A549 (cell line): ENCODE results near the gene MAPK8IP3. TPM values are rescaled to one million over a fixed set of nuclear protein-coding genes. Genes with fewer than 3 reads are reported as not detected.

Source experiments
- ATAC-seq, 2 experiments: fragments of 200-7000 bp in 1 of 2; fragments of >200 bp in 1 of 2; cut with Nextera tagmentation in 1 of 2; cut with Tn5 transposase in 1 of 2; 3 replicates each; pipeline versions ENCODE4 v1.8.0 to v1.9.1; 2018 to 2020; ENCODE audit warnings: mild to moderate bottlenecking in 1 of 2, moderate library complexity in 1 of 2
- CTCF ChIA-PET: fragments of 300-600 bp; sonication (Branson Sonifier 250); formaldehyde crosslinking; extraction: SDS; loops from one replicate; lab custom pipeline; 2021; ENCODE audit warnings: antibody characterized with exemption, inconsistent platforms; lab: Yijun Ruan, JAX
- POLR2A ChIA-PET: fragments of 350-600 bp; formaldehyde crosslinking; extraction: SDS; loops from one replicate; lab custom pipeline; 2021; ENCODE audit warnings: antibody characterized with exemption, inconsistent platforms; lab: Yijun Ruan, JAX
- DNase-seq, 2 experiments: peaks; one replicate each; pipeline versions ENCODE4 v3.0.0 to v3.0.0-alpha.2; 2011 to 2016; ENCODE audit warnings: low read depth in 1 of 2, low spot score in 1 of 2
- FAIRE-seq: peaks from 2 replicates; lab custom pipeline; 2011; peaks lifted over from hg19 to GRCh38; lab: Jason Lieb, UNC
- H3K27ac ChIP-seq, 2 experiments: fragments of >200 bp; sonication (Bioruptor Twin); formaldehyde crosslinking; 3 replicates each; pipeline ENCODE4 v1.5.1; 2016 to 2017
- H3K4me1 ChIP-seq: fragments of >200 bp; sonication (Bioruptor Twin); formaldehyde crosslinking; 3 replicates; pipeline ENCODE4 v1.6.1; 2016
- H3K4me2 ChIP-seq: fragments of >200 bp; sonication (Bioruptor Twin); formaldehyde crosslinking; 3 replicates; pipeline ENCODE4 v1.6.1; 2016
- H3K4me3 ChIP-seq: fragments of >200 bp; sonication (Bioruptor Twin); formaldehyde crosslinking; 3 replicates; pipeline ENCODE4 v1.5.1; 2016
- H3K9me3 ChIP-seq: fragments of >200 bp; sonication (Bioruptor Twin); formaldehyde crosslinking; 3 replicates; pipeline ENCODE4 v1.6.1; 2016
- CBX2 ChIP-seq: fragments of 200-600 bp; sonication (generic); IDR thresholded peaks from 2 replicates; pipeline ENCODE4 v1.6.1; 2016; ENCODE audit warnings: low read depth, mild to moderate bottlenecking, borderline replicate concordance
- CBX8 ChIP-seq: fragments of 200-600 bp; sonication (generic); IDR thresholded peaks from 2 replicates; pipeline ENCODE4 v1.6.1; 2016
- CEBPB ChIP-seq, 2 experiments: fragments of >200 bp in 1 of 2; sonication (Bioruptor Twin) in 1 of 2; formaldehyde crosslinking in 1 of 2; IDR thresholded peaks; 2 replicates each; pipeline ENCODE4 v1.6.1; 2012 to 2016
- EHMT2 ChIP-seq: fragments of 200-600 bp; sonication (generic); IDR thresholded peaks from 2 replicates; pipeline ENCODE4 v1.6.1; 2016; ENCODE audit warnings: antibody characterized with exemption, low read depth, mild to moderate bottlenecking, moderate library complexity
- EP300 ChIP-seq, 2 experiments: fragments of >200 bp; sonication (Bioruptor Twin); formaldehyde crosslinking; IDR thresholded peaks; 2 replicates in 1 of 2; 3 replicates in 1 of 2; pipeline ENCODE4 v1.6.1; 2016 to 2017
- ESRRA ChIP-seq: fragments of 150-350 bp; IDR thresholded peaks from 2 replicates; pipeline ENCODE4 v1.6.1; 2014; ENCODE audit warnings: mild to moderate bottlenecking, low read length, borderline replicate concordance
- FOSL2 ChIP-seq, 2 experiments: fragments of 450-650 bp in 1 of 2; fragments of >200 bp in 1 of 2; sonication (Bioruptor Twin) in 1 of 2; formaldehyde crosslinking; IDR thresholded peaks; 2 replicates each; pipeline versions ENCODE4 v1.5.0 to v1.6.1; 2016 to 2020; ENCODE audit warnings: mild to moderate bottlenecking in 1 of 2, moderate library complexity in 1 of 2
- FOXS1 ChIP-seq: fragments of 250-450 bp; sonication (Bioruptor Pico); IDR thresholded peaks from 2 replicates; pipeline ENCODE4 v1.5.0; 2020; ENCODE audit warnings: mild to moderate bottlenecking, moderate library complexity
- GATA3 ChIP-seq: IDR thresholded peaks from 2 replicates; pipeline ENCODE4 v1.6.1; 2012; ENCODE audit warnings: borderline replicate concordance
- HOXA7 ChIP-seq: fragments of 250-450 bp; sonication (Bioruptor Pico); IDR thresholded peaks from 2 replicates; pipeline ENCODE4 v1.5.0; 2020; ENCODE audit warnings: mild to moderate bottlenecking, moderate library complexity
- JUN ChIP-seq, 2 experiments: fragments of >200 bp; sonication (Bioruptor Twin); formaldehyde crosslinking; IDR thresholded peaks; 2 replicates in 1 of 2; 3 replicates in 1 of 2; pipeline ENCODE4 v1.6.1; 2016 to 2017
- JUNB ChIP-seq: fragments of >200 bp; sonication (Bioruptor Twin); formaldehyde crosslinking; IDR thresholded peaks from 2 replicates; pipeline ENCODE4 v1.6.1; 2016
- KDM1A ChIP-seq: fragments of 200-600 bp; sonication (generic); IDR thresholded peaks from 2 replicates; pipeline ENCODE4 v1.6.1; 2016; ENCODE audit warnings: low read depth, mild to moderate bottlenecking
- KDM5A ChIP-seq: fragments of 200-600 bp; sonication (generic); IDR thresholded peaks from 2 replicates; pipeline ENCODE4 v1.6.1; 2016; ENCODE audit warnings: antibody characterized with exemption, mild to moderate bottlenecking
- MAFK ChIP-seq: fragments of 450-650 bp; IDR thresholded peaks from 2 replicates; pipeline ENCODE4 v1.6.1; 2014; ENCODE audit not compliant: partially characterized antibody
- NFE2L2 ChIP-seq: fragments of 150-350 bp; conservative IDR thresholded peaks from 2 replicates; pipeline ENCODE4 v1.6.1; 2014; ENCODE audit warnings: low read length
- NR3C1 ChIP-seq: fragments of >200 bp; sonication (Bioruptor Twin); formaldehyde crosslinking; IDR thresholded peaks from 3 replicates; pipeline ENCODE4 v1.6.1; 2017
- POLR2AphosphoS2 ChIP-seq: conservative IDR thresholded peaks from 2 replicates; pipeline ENCODE4 v1.6.1; 2012; ENCODE audit warnings: low read length, improper control_type of control experiment, inconsistent platforms
- RAD21 ChIP-seq, 2 experiments: fragments of >200 bp in 1 of 2; sonication (Bioruptor Twin) in 1 of 2; formaldehyde crosslinking in 1 of 2; IDR thresholded peaks in 1 of 2; conservative IDR thresholded peaks in 1 of 2; 2 replicates in 1 of 2; 3 replicates in 1 of 2; pipeline ENCODE4 v1.6.1; 2012 to 2018; ENCODE audit warnings: inconsistent platforms in 1 of 2
- RNF2 ChIP-seq: fragments of 200-600 bp; sonication (generic); IDR thresholded peaks from 2 replicates; pipeline ENCODE4 v1.6.1; 2016; ENCODE audit warnings: low read depth, mild to moderate bottlenecking, antibody characterized with exemption, moderate library complexity, borderline replicate concordance
- SMC3 ChIP-seq: fragments of >200 bp; sonication (Bioruptor Twin); formaldehyde crosslinking; IDR thresholded peaks from 3 replicates; pipeline ENCODE4 v1.6.1; 2018; ENCODE audit warnings: inconsistent platforms
- TP53 ChIP-seq: fragments of 250-450 bp; sonication (Bioruptor Pico); IDR thresholded peaks from 2 replicates; pipeline ENCODE4 v1.5.0; 2021; ENCODE audit warnings: mild to moderate bottlenecking, moderate library complexity
- ZC3H11A ChIP-seq: fragments of 450-650 bp; IDR thresholded peaks from 2 replicates; pipeline ENCODE4 v1.6.1; 2014; ENCODE audit warnings: antibody characterized with exemption, mild to moderate bottlenecking
- ZFP36 ChIP-seq: fragments of 450-650 bp; IDR thresholded peaks from 2 replicates; pipeline ENCODE4 v1.6.1; 2014; ENCODE audit warnings: borderline replicate concordance; ENCODE audit not compliant: partially characterized antibody
- WGBS: methylation state at CpG from one replicate; pipeline ENCODE4 v1.1.6; 2017; ENCODE audit errors: missing lambda C conversion rate; 5-methylcytosine and 5-hydroxymethylcytosine counted together
- polyA plus RNA-seq, 4 experiments: library from polyadenylated mRNA; depleted of rRNA in 3 of 4; stranded (reverse); fragments of >200 nt; fragmentation: RNase III in 1 of 4; extraction: RNeasy Plus Mini Kit Qiagen cat#74134 plus additional on column Dnase treatment in 1 of 4; gene quantifications; 2 replicates in 3 of 4; 3 replicates in 1 of 4; pipeline ENCODE4 v1.2.3, GENCODE V29; 2011 to 2017
- TF ChIP-seq, protein P1 (sequence below): fragments of 250-450 bp; sonication (Bioruptor Pico); IDR thresholded peaks from 2 replicates; pipeline ENCODE4 v1.5.0; 2020; ENCODE audit warnings: low read depth, mild to moderate bottlenecking, moderate library complexity
- TF ChIP-seq, protein P2 (sequence below): IDR thresholded peaks from 2 replicates; pipeline ENCODE4 v1.6.1; 2012
- TF ChIP-seq, protein P3 (sequence below): IDR thresholded peaks from 2 replicates; pipeline ENCODE4 v1.6.1; 2012; ENCODE audit warnings: low read depth, borderline replicate concordance

Gene MAPK8IP3
- polyA plus RNA-seq, 2 of the 4 experiments (the other 2 are of a cell fraction), result 12.0 to 53.3 TPM

DNA sequence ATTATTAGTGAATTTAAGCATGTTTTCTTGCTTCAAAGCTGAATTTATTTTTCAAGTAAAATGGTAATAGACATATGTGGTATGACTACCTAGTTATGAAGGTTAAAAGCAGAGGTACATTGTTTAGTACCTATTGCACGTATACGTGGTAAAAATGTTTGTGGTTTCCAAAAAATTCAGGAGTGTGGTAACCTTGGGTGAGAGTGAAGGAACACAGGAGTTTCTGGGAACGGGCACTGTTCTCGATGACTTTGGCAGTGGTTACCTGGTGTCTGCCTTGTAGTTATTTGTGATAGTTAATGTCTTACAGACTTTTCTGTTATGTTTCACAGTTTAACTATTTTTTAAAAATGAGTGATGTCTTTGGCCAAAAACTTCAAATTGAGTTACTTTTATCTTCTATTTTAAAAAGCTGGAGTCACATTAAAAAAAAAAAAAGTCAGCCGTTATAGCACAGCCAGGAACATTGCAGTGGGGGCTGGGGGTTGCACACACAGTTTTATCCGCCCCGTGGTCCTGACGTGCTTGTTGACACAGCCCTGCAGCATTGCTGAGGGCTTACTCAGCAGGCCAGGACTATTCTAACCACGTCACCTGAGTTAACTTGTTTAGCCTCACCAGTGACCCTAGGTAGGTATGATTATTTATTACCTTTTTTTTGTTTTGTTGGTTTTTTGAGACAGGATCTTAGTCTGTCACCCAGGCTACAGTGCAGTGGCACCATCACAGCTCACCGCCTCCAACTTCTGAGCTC lies 17.0 kb upstream of the MAPK8IP3 start:
- FAIRE-seq, result peak; percentile 39
- TF ChIP-seq EP300 (IDR thresholded peaks at IDR 0.05), result peak; percentile 51 to 72; a peak in 2 of 5 replicates
- no peak for TF ChIP-seq NR3C1
- peak; percentile 12; the same call in 1 of the 3 replicates for TF ChIP-seq SMC3
- TF ChIP-seq, protein P1, sequence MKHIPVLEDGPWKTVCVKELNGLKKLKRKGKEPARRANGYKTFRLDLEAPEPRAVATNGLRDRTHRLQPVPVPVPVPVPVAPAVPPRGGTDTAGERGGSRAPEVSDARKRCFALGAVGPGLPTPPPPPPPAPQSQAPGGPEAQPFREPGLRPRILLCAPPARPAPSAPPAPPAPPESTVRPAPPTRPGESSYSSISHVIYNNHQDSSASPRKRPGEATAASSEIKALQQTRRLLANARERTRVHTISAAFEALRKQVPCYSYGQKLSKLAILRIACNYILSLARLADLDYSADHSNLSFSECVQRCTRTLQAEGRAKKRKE, result peak; percentile 12; the same call in 1 of the 2 replicates
- peak in 1 of 2 experiments; percentile 60; a peak in 2 of 4 replicates for TF ChIP-seq CEBPB (IDR thresholded peaks at IDR 0.05)
- TF ChIP-seq, protein P2, sequence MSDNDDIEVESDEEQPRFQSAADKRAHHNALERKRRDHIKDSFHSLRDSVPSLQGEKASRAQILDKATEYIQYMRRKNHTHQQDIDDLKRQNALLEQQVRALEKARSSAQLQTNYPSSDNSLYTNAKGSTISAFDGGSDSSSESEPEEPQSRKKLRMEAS, result peak; percentile 88
- TF ChIP-seq MAFK, result no peak
- peak; percentile 60 to 78; a peak in 4 of 5 replicates for TF ChIP-seq JUN (IDR thresholded peaks at IDR 0.05)
- TF ChIP-seq RAD21 (conservative IDR thresholded peaks at IDR 0.05 in 1 of 2, IDR thresholded peaks at IDR 0.05 in 1 of 2), result peak in 1 of 2 experiments; percentile 6; a peak in 1 of 5 replicates
- no peak for TF ChIP-seq ZC3H11A
- TF ChIP-seq ZFP36, result no peak
- peak; percentile 79 for TF ChIP-seq FOSL2 (IDR thresholded peaks at IDR 0.05)
- TF ChIP-seq FOSL2 (CRISPR knock-in tag; IDR thresholded peaks at IDR 0.05), result peak; percentile 94
- TF ChIP-seq CBX2, result no peak
- no peak for TF ChIP-seq RNF2
- TF ChIP-seq KDM5A, result no peak
- peak; percentile 89 for TF ChIP-seq GATA3
- TF ChIP-seq TP53, result no peak
- TF ChIP-seq HOXA7 (CRISPR knock-in tag), result no peak
- no peak for TF ChIP-seq ESRRA
- TF ChIP-seq CBX8, result no peak
- TF ChIP-seq EHMT2, result no peak
- TF ChIP-seq JUNB, result peak; percentile 85
- TF ChIP-seq KDM1A, result no peak
- TF ChIP-seq, protein P3, sequence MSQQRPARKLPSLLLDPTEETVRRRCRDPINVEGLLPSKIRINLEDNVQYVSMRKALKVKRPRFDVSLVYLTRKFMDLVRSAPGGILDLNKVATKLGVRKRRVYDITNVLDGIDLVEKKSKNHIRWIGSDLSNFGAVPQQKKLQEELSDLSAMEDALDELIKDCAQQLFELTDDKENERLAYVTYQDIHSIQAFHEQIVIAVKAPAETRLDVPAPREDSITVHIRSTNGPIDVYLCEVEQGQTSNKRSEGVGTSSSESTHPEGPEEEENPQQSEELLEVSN, result 0 out of 2 replicates have a peak, but pooled peaks have one; percentile 19
- TF ChIP-seq POLR2AphosphoS2, result no peak
- no peak for TF ChIP-seq NFE2L2
- peak; percentile 61; the same call in 1 of the 2 replicates for TF ChIP-seq FOXS1 (CRISPR knock-in tag)
- ChIA-PET CTCF (interaction anchor here (1.4 to 5.3 kb wide), 4 partner anchors 12 to 35 kb away, joined by 4 to 72 read pairs (median 40); partner anchors contain the start of genes JPT2 and MAPK8IP3), POLR2A (interaction anchor here (1.3 kb wide), 1 partner anchor 17 kb away, joined by 7 read pairs; the partner anchor contains the start of gene MAPK8IP3)
- Histone ChIP-seq H3K27ac (peak overlapping the region; percentile 85 to 95), H3K4me1 (peaks cover 69% of the 10 kb centered on the region), H3K9me3 (no peaks in the 10 kb centered on the region), H3K4me2 (peak overlapping the region; percentile 79), H3K4me3 (peak overlapping the region; percentile 8; the same call in 1 of the 3 replicates)
- 2% methylated on average over 10 of the region's 10 CpGs for WGBS
- peak; percentile 73 to 83 for ATAC-seq
- DNase-seq, result peak; percentile 89 to 93
